H1 (cell line): ENCODE measurements around the gene GPR156. TPM values are rescaled to one million over a fixed set of nuclear protein-coding genes. Genes with fewer than 3 reads are reported as not detected.

ENCODE experiments used
- CTCF ChIA-PET: fragments of 300-600 bp; sonication (Branson Sonifier 250); formaldehyde crosslinking; loops from one replicate; lab custom pipeline; 2021; ENCODE audit not compliant: partially characterized antibody; lab: Charles Lee
- POLR2A ChIA-PET: fragments of 300-600 bp; sonication (Branson Sonifier 250); formaldehyde crosslinking; loops from one replicate; lab custom pipeline; 2021; ENCODE audit warnings: inconsistent platforms; ENCODE audit not compliant: partially characterized antibody; lab: Charles Lee
- DNase-seq, 2 experiments: peaks; one replicate each; pipeline versions ENCODE4 v3.0.0 to v3.0.0-alpha.2; 2010 to 2022; ENCODE audit warnings: low spot score in 2 of 2, low read depth in 1 of 2, mixed read lengths in 1 of 2
- FAIRE-seq: peaks from 2 replicates; lab custom pipeline; 2011; peaks lifted over from hg19 to GRCh38; lab: Jason Lieb, UNC
- H2AFZ ChIP-seq: 2 replicates; pipeline ENCODE4 v1.8.1; 2012; ENCODE audit warnings: low read length, inconsistent platforms
- H2AK5ac ChIP-seq: 2 replicates; pipeline ENCODE4 v1.6.1; 2013; ENCODE audit warnings: low read depth, low read length
- H2BK120ac ChIP-seq: replicated peaks from 2 replicates; pipeline ENCODE3; 2013; ENCODE audit warnings: low read depth, low read length, inconsistent platforms
- H2BK12ac ChIP-seq: 2 replicates; pipeline ENCODE4 v1.6.1; 2013; ENCODE audit warnings: low read depth, low read length
- H2BK15ac ChIP-seq: 2 replicates; pipeline ENCODE4 v1.6.1; 2013; ENCODE audit warnings: low read length
- H2BK20ac ChIP-seq: 2 replicates; pipeline ENCODE4 v1.6.1; 2013; ENCODE audit warnings: low read length
- H2BK5ac ChIP-seq: 2 replicates; pipeline ENCODE4 v1.6.1; 2013; ENCODE audit warnings: low read depth, low read length
- H3K14ac ChIP-seq: 2 replicates; pipeline ENCODE4 v1.6.1; 2013; ENCODE audit warnings: inconsistent platforms; ENCODE audit not compliant: insufficient read length
- H3K18ac ChIP-seq: 2 replicates; pipeline ENCODE4 v1.6.1; 2013; ENCODE audit warnings: low read length; ENCODE audit errors: extremely low read depth
- H3K23ac ChIP-seq: 2 replicates; pipeline ENCODE4 v1.6.1; 2013; ENCODE audit warnings: inconsistent platforms; ENCODE audit not compliant: insufficient read length
- H3K23me2 ChIP-seq: 2 replicates; pipeline ENCODE4 v1.6.1; 2013; ENCODE audit warnings: low read depth, low read length
- H3K27ac ChIP-seq: 2 replicates; pipeline ENCODE4 v1.6.1; 2011; ENCODE audit warnings: low read depth, low read length, inconsistent platforms
- H3K27me3 ChIP-seq, 4 experiments: replicated peaks in 1 of 4; 1 replicate in 1 of 4; 2 replicates in 3 of 4; pipeline versions ENCODE4 v1.6.1 to v1.8.1; 2011 to 2013; ENCODE audit warnings: low read length in 3 of 4, mild to moderate bottlenecking in 3 of 4, inconsistent platforms in 2 of 4, mixed read lengths in 2 of 4, moderate library complexity in 1 of 4; ENCODE audit not compliant: control insufficient read depth in 3 of 4, insufficient read depth in 3 of 4; ENCODE audit errors: extremely low read depth in 1 of 4
- H3K36me3 ChIP-seq, 4 experiments: 2 replicates each; pipeline versions ENCODE4 v1.6.1 to v1.8.1; 2011 to 2013; ENCODE audit warnings: mild to moderate bottlenecking in 4 of 4, low read length in 3 of 4, moderate library complexity in 2 of 4, control low read depth in 1 of 4, inconsistent platforms in 1 of 4; ENCODE audit not compliant: insufficient read depth in 4 of 4, control insufficient read depth in 2 of 4
- H3K4ac ChIP-seq: replicated peaks from 2 replicates; pipeline ENCODE3; 2013; ENCODE audit warnings: low read length, low read depth, mixed read lengths, inconsistent platforms; ENCODE audit not compliant: insufficient read length
- H3K4me1 ChIP-seq, 4 experiments: replicated peaks in 1 of 4; 1 replicate in 1 of 4; 2 replicates in 3 of 4; pipeline versions ENCODE4 v1.6.1 to v1.8.1; 2011 to 2013; ENCODE audit warnings: low read length in 3 of 4, inconsistent platforms in 2 of 4, mixed read lengths in 1 of 4; ENCODE audit not compliant: insufficient read depth in 4 of 4, control insufficient read depth in 3 of 4
- H3K4me2 ChIP-seq, 2 experiments: 2 replicates each; pipeline versions ENCODE4 v1.6.1 to v1.8.1; 2011 to 2013; ENCODE audit warnings: low read depth in 2 of 2, low read length in 2 of 2, control low read depth in 1 of 2, inconsistent platforms in 1 of 2, mild to moderate bottlenecking in 1 of 2; ENCODE audit not compliant: insufficient read depth in 1 of 2
- H3K4me3 ChIP-seq, 4 experiments: fragments of 200-600, 300-600 bp in 1 of 4; sonication (generic), shearing (Covaris generic), sonication (Bioruptor Twin) in 1 of 4; 2 replicates each; pipeline versions ENCODE4 v1.5.1 to v1.8.1; 2011 to 2016; ENCODE audit warnings: low read length in 4 of 4, low read depth in 3 of 4, control low read depth in 2 of 4, inconsistent platforms in 2 of 4, mild to moderate bottlenecking in 2 of 4, mixed read lengths in 1 of 4, moderate library complexity in 1 of 4; ENCODE audit not compliant: insufficient read depth in 2 of 4; ENCODE audit errors: extremely low read depth in 1 of 4
- H3K56ac ChIP-seq: replicated peaks from 2 replicates; pipeline ENCODE3; 2013; ENCODE audit warnings: low read depth, mild to moderate bottlenecking, mixed read lengths, low read length, inconsistent platforms; ENCODE audit not compliant: insufficient read length
- H3K79me1 ChIP-seq: 2 replicates; pipeline ENCODE4 v1.6.1; 2013; ENCODE audit warnings: low read depth, low read length, control low read depth
- H3K79me2 ChIP-seq, 2 experiments: 2 replicates each; pipeline versions ENCODE4 v1.6.1 to v1.8.1; 2012 to 2013; ENCODE audit warnings: low read length in 2 of 2, mild to moderate bottlenecking in 2 of 2, inconsistent platforms in 1 of 2; ENCODE audit not compliant: insufficient read depth in 2 of 2, control insufficient read depth in 1 of 2
- H3K9ac ChIP-seq, 4 experiments: replicated peaks in 1 of 4; 1 replicate in 1 of 4; 2 replicates in 3 of 4; pipeline versions ENCODE4 v1.6.1 to v1.8.1; 2011 to 2013; ENCODE audit warnings: low read depth in 3 of 4, low read length in 3 of 4, control low read depth in 2 of 4, mild to moderate bottlenecking in 2 of 4, moderate library complexity in 2 of 4, inconsistent platforms in 1 of 4; ENCODE audit errors: extremely low read depth in 1 of 4
- H3K9me3 ChIP-seq, 2 experiments: 2 replicates each; pipeline versions ENCODE4 v1.6.1 to v1.8.1; 2012 to 2013; ENCODE audit warnings: mild to moderate bottlenecking in 2 of 2, moderate library complexity in 2 of 2, control low read depth in 1 of 2, inconsistent platforms in 1 of 2, low read depth in 1 of 2, low read length in 1 of 2, mixed read lengths in 1 of 2; ENCODE audit not compliant: insufficient read depth in 2 of 2
- H4K20me1 ChIP-seq, 2 experiments: replicated peaks in 1 of 2; 2 replicates each; pipeline versions ENCODE3 to v1.8.1; 2011 to 2013; ENCODE audit warnings: inconsistent platforms in 2 of 2, low read length in 2 of 2, mild to moderate bottlenecking in 1 of 2; ENCODE audit not compliant: insufficient read depth in 2 of 2, control insufficient read depth in 1 of 2
- H4K5ac ChIP-seq: 2 replicates; pipeline ENCODE4 v1.6.1; 2013; ENCODE audit warnings: low read length, low read depth, mixed read lengths, inconsistent platforms; ENCODE audit not compliant: insufficient read length
- H4K8ac ChIP-seq: 2 replicates; pipeline ENCODE4 v1.8.0; 2013; ENCODE audit warnings: mild to moderate bottlenecking, moderate library complexity, low read length, inconsistent platforms; ENCODE audit not compliant: insufficient read depth; ENCODE audit errors: extremely low read depth
- H4K91ac ChIP-seq: replicated peaks from 2 replicates; pipeline ENCODE3; 2013; ENCODE audit warnings: low read length, mixed read lengths, inconsistent platforms; ENCODE audit not compliant: insufficient read length
- ASH2L ChIP-seq: fragments of 200-600, 300-600 bp; sonication (generic); IDR thresholded peaks from one replicate; pipeline ENCODE4 v1.7.1; 2017; ENCODE audit warnings: low read length
- CTBP2 ChIP-seq: IDR thresholded peaks from 2 replicates; pipeline ENCODE4 v1.7.0; 2011; ENCODE audit warnings: borderline replicate concordance, mild to moderate bottlenecking, moderate library complexity, mixed read lengths, low read length; ENCODE audit not compliant: insufficient read depth, insufficient read length
- EZH2 ChIP-seq: fragments of 200-600 bp; sonication (generic); IDR thresholded peaks from 2 replicates; pipeline ENCODE4 v1.7.1; 2012; ENCODE audit warnings: low read depth, mild to moderate bottlenecking, moderate library complexity, low read length, inconsistent platforms; ENCODE audit not compliant: severe bottlenecking
- GABPA ChIP-seq: IDR thresholded peaks from 2 replicates; pipeline ENCODE4 v1.6.1; 2011; ENCODE audit warnings: mild to moderate bottlenecking, low read length, moderate library complexity, borderline replicate concordance; ENCODE audit not compliant: insufficient read depth
- JUN ChIP-seq: IDR thresholded peaks from 2 replicates; pipeline ENCODE4 v1.6.1; 2011; ENCODE audit warnings: low read depth, mild to moderate bottlenecking, improper control_type of control experiment, low read length
- KDM5A ChIP-seq: fragments of 200-600 bp; IDR thresholded peaks from 2 replicates; pipeline ENCODE4 v1.7.1; 2012; ENCODE audit warnings: mild to moderate bottlenecking, low read length, inconsistent platforms, mixed read lengths
- POLR2AphosphoS5 ChIP-seq: IDR thresholded peaks from 2 replicates; pipeline ENCODE4 v1.6.1; 2011; ENCODE audit warnings: low read depth, low read length
- RXRA ChIP-seq: IDR thresholded peaks from 2 replicates; pipeline ENCODE4 v1.6.1; 2011; ENCODE audit warnings: low read depth, mild to moderate bottlenecking, low read length, moderate library complexity; ENCODE audit not compliant: insufficient read depth
- WGBS, 2 experiments: shearing (Covaris generic) in 1 of 2; methylation state at CpG; one replicate each; pipeline versions ENCODE4 v1.1.6 to v1.1.7; 2013 to 2015; ENCODE audit warnings: low lambda C conversion rate in 2 of 2, mixed read lengths in 2 of 2, inconsistent platforms in 1 of 2, low coverage in 1 of 2, missing lambda C conversion rate in 1 of 2; ENCODE audit not compliant: insufficient replicate concordance in 2 of 2, insufficient coverage in 1 of 2, insufficient read length in 1 of 2; ENCODE audit errors: extremely low coverage in 1 of 2, missing lambda C conversion rate in 1 of 2; 5-methylcytosine and 5-hydroxymethylcytosine counted together
- polyA plus RNA-seq, 7 experiments: library from polyadenylated mRNA; depleted of rRNA in 3 of 7; stranded (reverse) in 5 of 7; unstranded in 2 of 7; fragments of >200 nt in 5 of 7; fragments of 200-250 nt in 2 of 7; gene quantifications; 1 replicate in 5 of 7; 2 replicates in 1 of 7; 4 replicates in 1 of 7; pipeline versions ENCODE4 v1.2.1 to v1.2.3, GENCODE V29; 2011 to 2013; ENCODE audit warnings: missing spikeins in 2 of 7, mixed read lengths in 2 of 7
- total RNA-seq: library from RNA; stranded (reverse); fragmentation: NEBNext Ultra II Directional; extraction: Animal tissue kit (Norgen Biotek cat#: 25700); gene quantifications from 2 replicates; pipeline ENCODE4 v1.2.1, GENCODE V29; 2021

Gene GPR156
- total and polyA plus RNA-seq, 2 of the 8 experiments (the other 6 are each of a cell fraction or from before 2014, with no cell fraction given): 1.6 to 1.8 TPM

GRCh38 chr3:120274739-120275167, 10.3 kb downstream of the GPR156 start:
- Histone ChIP-seq H2BK15ac (no peak overlapping the region), H3K27ac (no peak overlapping the region), H2AFZ (no peak overlapping the region), H3K36me3 (no peaks in the 10 kb centered on the region), H3K79me2 (no peaks in the 10 kb centered on the region), H4K8ac (no peak overlapping the region), H4K5ac (no peak overlapping the region), H3K9ac (no peak overlapping the region), H2AK5ac (no peak overlapping the region), H3K56ac (no peak overlapping the region), H4K91ac (no peak overlapping the region), H3K79me1 (no peaks in the 10 kb centered on the region), H3K4me1 (0 out of 7 replicates have a peak, but pooled peaks cover 0 to 2% (median 0%) of the 10 kb centered on the region in 4 experiments), H3K4me2 (no peak overlapping the region), H3K23me2 (no peaks in the 10 kb centered on the region), H3K18ac (no peak overlapping the region), H3K14ac (no peak overlapping the region), H3K4ac (no peak overlapping the region), H2BK12ac (no peak overlapping the region), H2BK5ac (no peak overlapping the region), H3K9me3 (no peaks in the 10 kb centered on the region), H2BK120ac (no peak overlapping the region), H3K4me3 (no peak overlapping the region), H2BK20ac (no peak overlapping the region), H4K20me1 (no peaks in the 10 kb centered on the region), H3K27me3 (no peaks in the 10 kb centered on the region), H3K23ac (no peak overlapping the region)
- 83% methylated on average over 5 of the region's 5 CpGs; no CpG with 5 or more reads in 1 of the 2 experiments for WGBS, 2 experiments
- POLR2A ChIA-PET: interaction anchor here (0.9 kb wide), 1 partner anchor 468 kb away, joined by 3 read pairs; the partner anchor contains the start of genes GTF2E1 and RABL3
- CTCF ChIA-PET: interaction anchor here (1.4 kb wide), 1 partner anchor 13 kb away, joined by 5 read pairs; no protein-coding TSS in a partner anchor
- no peak for TF ChIP-seq KDM5A
- no peak for TF ChIP-seq JUN
- TF ChIP-seq RXRA: no peak
- TF ChIP-seq ASH2L: no peak
- TF ChIP-seq POLR2AphosphoS5: no peak
- no peak for TF ChIP-seq GABPA
- no peak for TF ChIP-seq EZH2
- no peak for TF ChIP-seq CTBP2
- DNase-seq: no peak
- no peak for FAIRE-seq
